Measurements from ENCODE around the gene DUXA. TPM values are rescaled to one million over a fixed set of nuclear protein-coding genes. Genes with fewer than 3 reads are reported as not detected.

DUXA gene
- total RNA-seq, 1 experiment from 2014 or later: not detected

DNA sequence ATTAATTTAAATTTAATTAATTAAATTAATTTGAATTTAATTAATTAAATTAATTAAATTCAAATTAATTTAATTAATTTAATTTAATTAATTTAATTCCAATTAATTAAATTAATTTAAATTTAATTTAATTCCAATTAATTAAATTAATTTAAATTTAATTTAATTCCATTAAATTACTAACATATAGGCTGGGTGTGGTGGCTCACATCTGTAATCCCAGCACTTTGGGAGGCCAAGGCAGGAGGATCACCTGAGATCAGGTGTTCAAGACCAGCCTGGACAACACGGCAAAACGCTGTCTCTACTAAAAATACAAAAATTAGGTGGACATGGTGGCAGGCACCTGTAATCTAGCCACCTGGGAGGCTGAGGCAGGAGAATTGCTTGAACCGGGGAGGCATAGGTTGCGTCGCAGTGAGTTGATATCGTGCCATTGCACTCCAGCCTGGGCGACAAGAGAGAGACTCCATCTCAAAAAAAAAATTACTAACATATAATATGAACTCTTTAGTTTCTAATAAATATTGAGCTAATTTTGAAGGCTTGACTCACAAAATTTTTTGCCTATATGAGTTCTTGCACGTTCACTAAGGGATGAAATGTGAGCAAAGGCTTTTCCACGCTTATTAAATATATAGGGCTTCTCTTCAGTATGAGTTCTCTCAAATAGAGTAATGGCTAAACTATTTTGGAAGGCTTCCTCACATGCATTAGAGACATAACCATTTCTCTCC lies 56.5 kb downstream of the DUXA start:
- Histone ChIP-seq H4K8ac (replicated peaks; ENCODE audit: insufficient read length, low read depth, low read length) (no peak overlapping the region), H2BK120ac (ENCODE audit: low read depth, low read length, poor library complexity, severe bottlenecking) (no peak overlapping the region), H2AK5ac (ENCODE audit: insufficient read length, low read length) (no peak overlapping the region), H3T11ph (ENCODE audit: low read length) (no peak overlapping the region), H3K14ac (ENCODE audit: insufficient read depth, low read length) (no peak overlapping the region), H3K79me1 (ENCODE audit: insufficient read depth, low read depth, low read length, poor library complexity, severe bottlenecking) (no peaks in the 10 kb centered on the region), H3K4me2 (ENCODE audit: insufficient read depth, insufficient read length, low read length) (no peak overlapping the region), H3K4me1 (ENCODE audit: insufficient read depth, low read length) (no peaks in the 10 kb centered on the region), H3K79me2 (ENCODE audit: insufficient read depth, low read length) (no peaks in the 10 kb centered on the region), H3K56ac (ENCODE audit: insufficient read length, low read depth, low read length) (no peak overlapping the region), H4K91ac (ENCODE audit: insufficient read length, low read depth, low read length) (no peak overlapping the region), H3K9ac (ENCODE audit: extremely low read depth, insufficient read length, low read length) (no peak overlapping the region), H2BK20ac (ENCODE audit: low read depth, low read length, poor library complexity, severe bottlenecking) (no peak overlapping the region), H4K20me1 (ENCODE audit: control insufficient read depth, insufficient read depth, insufficient read length) (no peaks in the 10 kb centered on the region), H2BK15ac (ENCODE audit: low read depth, low read length) (no peak overlapping the region), H2BK12ac (ENCODE audit: insufficient read length, low read depth, low read length) (no peak overlapping the region), H2BK5ac (ENCODE audit: insufficient read length, low read length) (no peak overlapping the region), H3K23ac (ENCODE audit: insufficient read length, low read depth, low read length) (no peak overlapping the region), H3K9me3 (ENCODE audit: control insufficient read depth, low read depth, low read length) (peaks cover 51% of the 10 kb centered on the region), H4K5ac (ENCODE audit: insufficient read length, low read depth, low read length) (no peak overlapping the region), H3K27me3 (ENCODE audit: insufficient read depth, low read length) (peaks cover 1% of the 10 kb centered on the region; the same call in 1 of the 2 replicates), H3K27ac (ENCODE audit: insufficient read length, low read depth, low read length) (no peak overlapping the region), H2AFZ (ENCODE audit: low read length) (no peak overlapping the region), H3K4ac (ENCODE audit: low read depth, low read length) (no peak overlapping the region), H3K23me2 (ENCODE audit: insufficient read length, low read depth, low read length, poor library complexity, severe bottlenecking) (no peaks in the 10 kb centered on the region), H3K18ac (ENCODE audit: insufficient read length, low read depth, low read length) (no peak overlapping the region)
- H3K27ac Mint-ChIP-seq: no peak overlapping the region
- peaks cover 0 to 40% (median 3%) of the 10 kb centered on the region in 3 experiments; a peak in 4 of 7 replicates for H3K36me3 Mint-ChIP-seq (ENCODE audit: insufficient read depth in 1 of 3, low read depth in 3 of 3)
- DNase-seq: no peak
- H3K4me3 Mint-ChIP-seq: no peak overlapping the region
- no CpG with 5 or more reads among the region's 9 CpGs for WGBS (ENCODE audit: extremely low coverage, insufficient read length, low lambda C conversion rate)
- TF ChIP-seq CTCF (conservative IDR thresholded peaks at IDR 0.05): no peak
- H3K4me1 Mint-ChIP-seq: no peaks in the 10 kb centered on the region
- peaks cover 71 to 82% of the 10 kb centered on the region in 2 experiments for H3K9me3 Mint-ChIP-seq
- peaks cover 2% of the 10 kb centered on the region for H3K27me3 Mint-ChIP-seq (ENCODE audit: low read depth)

All from H9 (cell line).